Activated B cell treated with CpG ODN at 0.5 μM for 24 hours (primary cell): ENCODE measurements around the gene GALNT9. TPM values are rescaled to one million over a fixed set of nuclear protein-coding genes. Genes with fewer than 3 reads are reported as not detected.

Experiments
- ATAC-seq: fragments of 200-7000 bp; cut with Tn5 transposase; one replicate; pipeline ENCODE4 v1.10.0; 2021; ENCODE audit warnings: low read depth, mild to moderate bottlenecking, moderate library complexity
- CTCF ChIA-PET: fragments of 350-600 bp; sonication (Branson Sonifier 250); formaldehyde crosslinking; loops from one replicate; lab custom pipeline; 2021; ENCODE audit warnings: antibody characterized with exemption; lab: Charles Lee
- POLR2A ChIA-PET: fragments of 350-600 bp; sonication (Branson Sonifier 250); formaldehyde crosslinking; loops from one replicate; lab custom pipeline; 2021; ENCODE audit warnings: antibody characterized with exemption; lab: Charles Lee
- DNase-seq: peaks from one replicate; pipeline ENCODE4 v3.0.0; 2022
- H3K27ac Mint-ChIP-seq: one replicate; pipeline ENCODE4 v1.8.0; 2020; ENCODE audit warnings: mixed read lengths
- H3K27me3 Mint-ChIP-seq: one replicate; pipeline ENCODE4 v1.8.0; 2021; ENCODE audit warnings: mixed read lengths
- H3K36me3 Mint-ChIP-seq: one replicate; pipeline ENCODE4 v1.8.0; 2021; ENCODE audit warnings: low read depth, mixed read lengths
- H3K4me1 Mint-ChIP-seq: one replicate; pipeline ENCODE4 v1.8.0; 2021; ENCODE audit warnings: mixed read lengths
- H3K4me3 Mint-ChIP-seq: one replicate; pipeline ENCODE4 v1.8.0; 2020; ENCODE audit warnings: mild to moderate bottlenecking, mixed read lengths
- H3K9me3 Mint-ChIP-seq: one replicate; pipeline ENCODE4 v1.8.0; 2020; ENCODE audit warnings: mixed read lengths
- CTCF ChIP-seq: fragments of 200-600 bp; IDR thresholded peaks from one replicate; pipeline ENCODE4 v1.8.0; 2022; ENCODE audit warnings: antibody characterized with exemption, mild to moderate bottlenecking
- intact Hi-C: fragments of 100-400 bp; cut with micrococcal nuclease; formaldehyde crosslinking; loops from one replicate; pipeline ENCODE4 v1.15.1; 2024
- total RNA-seq: library from RNA; stranded (reverse); gene quantifications from 2 replicates; pipeline ENCODE4 v1.2.3, GENCODE V29; 2022

Gene GALNT9
- total RNA-seq, 1 donor from 2014 or later, result not detected

DNA sequence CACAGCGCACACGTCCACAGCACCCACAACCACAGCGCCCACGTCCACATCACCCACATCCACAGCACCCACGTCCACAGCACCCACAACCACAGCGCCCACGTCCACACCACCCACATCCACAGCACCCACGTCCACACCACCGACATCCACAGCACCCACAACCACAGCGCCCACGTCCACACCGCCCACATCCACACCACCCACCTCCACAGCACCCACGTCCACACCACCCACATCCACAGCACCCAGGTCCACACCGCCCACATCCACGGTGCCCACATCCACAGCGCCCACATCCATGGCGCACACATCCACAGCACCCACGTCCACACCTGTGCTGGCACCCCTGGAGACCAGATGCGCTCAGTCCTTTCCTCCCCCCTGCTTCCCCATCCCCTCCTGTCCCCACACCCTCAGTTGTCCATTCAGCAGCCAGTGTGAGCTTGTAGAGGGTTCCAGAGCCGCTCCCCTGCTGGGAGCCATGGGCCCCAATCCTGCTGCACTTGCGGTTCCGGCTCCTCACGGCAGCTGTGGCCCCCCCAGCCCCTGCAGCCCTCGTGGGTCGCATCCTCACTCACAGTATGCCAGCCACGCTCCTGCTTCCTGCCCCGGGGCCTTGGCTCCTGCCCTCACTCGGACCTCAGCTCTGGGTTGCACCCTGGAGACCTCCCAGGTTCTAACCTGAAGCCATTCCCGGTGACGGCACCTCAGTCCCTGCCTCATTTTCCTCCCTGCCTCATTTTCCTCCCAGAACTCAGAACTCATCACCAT, 37.8 kb downstream of the GALNT9 start:
- no peak overlapping the region for H3K27ac Mint-ChIP-seq
- no peaks in the 10 kb centered on the region for H3K9me3 Mint-ChIP-seq
- peaks cover 5% of the 10 kb centered on the region for H3K27me3 Mint-ChIP-seq
- ATAC-seq, result no peak
- H3K4me1 Mint-ChIP-seq, result no peaks in the 10 kb centered on the region
- intact Hi-C loops, result no loop called here
- ChIA-PET CTCF (no interaction called here), POLR2A (no interaction called here)
- no peak overlapping the region for H3K4me3 Mint-ChIP-seq
- no peak for TF ChIP-seq CTCF
- DNase-seq, result no peak
- no peaks in the 10 kb centered on the region for H3K36me3 Mint-ChIP-seq

GRCh38 chr12:132290203-132290540, 39.2 kb downstream of the GALNT9 start:
- CTCF ChIA-PET, result no interaction called here
- DNase-seq, result no peak

GRCh38 chr12:132289356-132290202, 39.8 kb downstream of the GALNT9 start:
- no peaks in the 10 kb centered on the region for H3K9me3 Mint-ChIP-seq
- CTCF ChIA-PET, result no interaction called here
- H3K36me3 Mint-ChIP-seq, result no peaks in the 10 kb centered on the region
- H3K4me1 Mint-ChIP-seq, result peaks cover 3% of the 10 kb centered on the region
- TF ChIP-seq CTCF, result no peak
- DNase-seq (no peak), ATAC-seq (no peak)
- POLR2A ChIA-PET, result no interaction called here
- peaks cover 9% of the 10 kb centered on the region for H3K27me3 Mint-ChIP-seq
- H3K4me3 Mint-ChIP-seq, result no peak overlapping the region
- no peak overlapping the region for H3K27ac Mint-ChIP-seq
- intact Hi-C loops, result no loop called here

More at GRCh38 chr12:132290203-132290540, 39.2 kb downstream of the GALNT9 start:
- intact Hi-C loops, result no loop called here
- Mint-ChIP-seq H3K4me3 (no peak overlapping the region), H3K36me3 (no peaks in the 10 kb centered on the region), H3K9me3 (no peaks in the 10 kb centered on the region), H3K4me1 (peaks cover 3% of the 10 kb centered on the region), H3K27ac (no peak overlapping the region), H3K27me3 (peaks cover 9% of the 10 kb centered on the region)
- no peak for TF ChIP-seq CTCF
- POLR2A ChIA-PET, result no interaction called here
- no peak for ATAC-seq

GRCh38 chr12:132288516-132289215, 40.7 kb downstream of the GALNT9 start:
- Mint-ChIP-seq H3K4me1 (peaks cover 7% of the 10 kb centered on the region), H3K4me3 (no peak overlapping the region), H3K9me3 (no peaks in the 10 kb centered on the region), H3K36me3 (no peaks in the 10 kb centered on the region), H3K27ac (no peak overlapping the region), H3K27me3 (peaks cover 14% of the 10 kb centered on the region)
- ATAC-seq (no peak), DNase-seq (no peak)
- intact Hi-C loops, result no loop called here
- no peak for TF ChIP-seq CTCF
- ChIA-PET CTCF (no interaction called here), POLR2A (no interaction called here)
